Ascending aorta (tissue), 2 donors: Measurements from ENCODE around the gene LMO1. TPM values are rescaled to one million over a fixed set of nuclear protein-coding genes. Genes with fewer than 3 reads are reported as not detected.

Experiments
- DNase-seq, 2 donors: peaks; one replicate each; pipeline ENCODE4 v3.0.0-alpha.2; 2019; ENCODE audit warnings: low spot score in 2 of 2
- H3K27ac ChIP-seq, 2 donors: fragments of 200-600 bp; sonication (generic); one replicate each; pipeline ENCODE4 v1.5.1; 2016 to 2017; ENCODE audit warnings: mild to moderate bottlenecking in 1 of 2
- H3K27me3 ChIP-seq: fragments of 200-600 bp; sonication (generic); one replicate; pipeline ENCODE4 v1.5.1; 2017
- H3K36me3 ChIP-seq, 2 donors: fragments of 200-600 bp; sonication (generic); one replicate each; pipeline ENCODE4 v1.5.1; 2016
- H3K4me1 ChIP-seq, 2 donors: fragments of 200-600 bp; sonication (generic); one replicate each; pipeline ENCODE4 v1.5.1; 2016 to 2017; ENCODE audit warnings: mild to moderate bottlenecking in 1 of 2
- H3K4me3 ChIP-seq, 2 donors: fragments of 200-600 bp; sonication (generic); one replicate each; pipeline ENCODE4 v1.5.1; 2016 to 2017; ENCODE audit warnings: mild to moderate bottlenecking in 1 of 2
- H3K9me3 ChIP-seq, 2 donors: fragments of 200-600 bp; sonication (generic); one replicate each; pipeline ENCODE4 v1.5.1; 2016
- CTCF ChIP-seq, 3 experiments: fragments of 200-600 bp in 2 of 3; fragments of 450-650 bp in 1 of 3; sonication (generic) in 2 of 3; IDR thresholded peaks; one replicate each; pipeline ENCODE4 v1.5.1; 2016 to 2019; ENCODE audit warnings: antibody characterized with exemption in 3 of 3, mild to moderate bottlenecking in 1 of 3, moderate library complexity in 1 of 3
- intact Hi-C: fragments of 100-400 bp; cut with DNase I; formaldehyde crosslinking; loops from one replicate; pipeline ENCODE4 v1.15.1; 2023
- total RNA-seq: library from RNA; depleted of rRNA; stranded (reverse); fragments of >200 nt; gene quantifications from one replicate; pipeline ENCODE4 v1.1.0, GENCODE V29; 2016

Gene LMO1
- total RNA-seq, 1 donor from 2014 or later: not detected

GRCh38 chr11:8262552-8263108, 1.0 kb downstream of the LMO1 start:
- H3K36me3 ChIP-seq: no peaks in the 10 kb centered on the region
- peaks cover 2 to 9% of the 10 kb centered on the region in 2 donors for H3K4me1 ChIP-seq
- DNase-seq: peak in 1 of 2 donors; percentile 69
- H3K9me3 ChIP-seq: no peaks in the 10 kb centered on the region
- intact Hi-C loops: loop anchor here (1.0 to 2.0 kb wide), 2 partner anchors 16 to 37 kb away; no protein-coding TSS in a partner anchor
- H3K4me3 ChIP-seq: peak overlapping the region; percentile 57 to 64
- TF ChIP-seq CTCF (IDR thresholded peaks at IDR 0.05): no peak
- peaks cover 5% of the 10 kb centered on the region for H3K27me3 ChIP-seq
- H3K27ac ChIP-seq: no peak overlapping the region

GRCh38 chr11:8261921-8262551, 1.6 kb downstream of the LMO1 start:
- H3K27me3 ChIP-seq: peaks cover 2% of the 10 kb centered on the region

GRCh38 chr11:8261291-8261690, 2.4 kb downstream of the LMO1 start:
- H3K36me3 ChIP-seq: no peaks in the 10 kb centered on the region
- TF ChIP-seq CTCF (IDR thresholded peaks at IDR 0.05): no peak
- intact Hi-C loops: no loop called here

More at GRCh38 chr11:8261921-8262551, 1.6 kb downstream of the LMO1 start:
- DNase-seq: peak in 1 of 2 donors; percentile 53
- TF ChIP-seq CTCF (IDR thresholded peaks at IDR 0.05): no peak
- intact Hi-C loops: loop anchor here (2.0 kb wide), 1 partner anchor 15 kb away; no protein-coding TSS in a partner anchor
- H3K4me1 ChIP-seq: peaks cover 2 to 9% of the 10 kb centered on the region in 2 donors
- H3K27ac ChIP-seq: no peak overlapping the region
- no peaks in the 10 kb centered on the region for H3K9me3 ChIP-seq
- H3K36me3 ChIP-seq: no peaks in the 10 kb centered on the region
- H3K4me3 ChIP-seq: peak overlapping the region; percentile 57 to 64

GRCh38 chr11:8260202-8260966, 3.3 kb downstream of the LMO1 start:
- Histone ChIP-seq H3K27me3 (no peaks in the 10 kb centered on the region), H3K36me3 (no peaks in the 10 kb centered on the region), H3K4me3 (no peak overlapping the region), H3K4me1 (peaks cover 2 to 9% of the 10 kb centered on the region in 2 donors), H3K9me3 (no peaks in the 10 kb centered on the region), H3K27ac (no peak overlapping the region)
- no peak for TF ChIP-seq CTCF (IDR thresholded peaks at IDR 0.05)
- intact Hi-C loops: no loop called here
- DNase-seq: peak in 1 of 2 donors; percentile 49

More at GRCh38 chr11:8261291-8261690, 2.4 kb downstream of the LMO1 start:
- Histone ChIP-seq H3K9me3 (no peaks in the 10 kb centered on the region), H3K27ac (no peak overlapping the region), H3K27me3 (no peaks in the 10 kb centered on the region), H3K4me1 (peaks cover 2 to 9% of the 10 kb centered on the region in 2 donors), H3K4me3 (no peak overlapping the region)
- DNase-seq: peak in 1 of 2 donors; percentile 27

GRCh38 chr11:8259306-8259959, 4.2 kb downstream of the LMO1 start:
- Histone ChIP-seq H3K9me3 (no peaks in the 10 kb centered on the region), H3K4me3 (no peak overlapping the region), H3K27me3 (no peaks in the 10 kb centered on the region), H3K4me1 (peaks cover 2 to 9% of the 10 kb centered on the region in 2 donors), H3K27ac (no peak overlapping the region), H3K36me3 (no peaks in the 10 kb centered on the region)
- TF ChIP-seq CTCF (IDR thresholded peaks at IDR 0.05): no peak
- DNase-seq: peak in 1 of 2 donors; percentile 58
- intact Hi-C loops: no loop called here
